Activated effector memory CD4-positive, alpha-beta T cell treated with Interleukin-2 at 50 U/mL for 16 hours (primary cell): Measurements from ENCODE around the gene HRNR.

Experiments
- DNase-seq: peaks from one replicate; pipeline ENCODE4 v3.0.0-alpha.2; 2020

The HRNR gene

DNA sequence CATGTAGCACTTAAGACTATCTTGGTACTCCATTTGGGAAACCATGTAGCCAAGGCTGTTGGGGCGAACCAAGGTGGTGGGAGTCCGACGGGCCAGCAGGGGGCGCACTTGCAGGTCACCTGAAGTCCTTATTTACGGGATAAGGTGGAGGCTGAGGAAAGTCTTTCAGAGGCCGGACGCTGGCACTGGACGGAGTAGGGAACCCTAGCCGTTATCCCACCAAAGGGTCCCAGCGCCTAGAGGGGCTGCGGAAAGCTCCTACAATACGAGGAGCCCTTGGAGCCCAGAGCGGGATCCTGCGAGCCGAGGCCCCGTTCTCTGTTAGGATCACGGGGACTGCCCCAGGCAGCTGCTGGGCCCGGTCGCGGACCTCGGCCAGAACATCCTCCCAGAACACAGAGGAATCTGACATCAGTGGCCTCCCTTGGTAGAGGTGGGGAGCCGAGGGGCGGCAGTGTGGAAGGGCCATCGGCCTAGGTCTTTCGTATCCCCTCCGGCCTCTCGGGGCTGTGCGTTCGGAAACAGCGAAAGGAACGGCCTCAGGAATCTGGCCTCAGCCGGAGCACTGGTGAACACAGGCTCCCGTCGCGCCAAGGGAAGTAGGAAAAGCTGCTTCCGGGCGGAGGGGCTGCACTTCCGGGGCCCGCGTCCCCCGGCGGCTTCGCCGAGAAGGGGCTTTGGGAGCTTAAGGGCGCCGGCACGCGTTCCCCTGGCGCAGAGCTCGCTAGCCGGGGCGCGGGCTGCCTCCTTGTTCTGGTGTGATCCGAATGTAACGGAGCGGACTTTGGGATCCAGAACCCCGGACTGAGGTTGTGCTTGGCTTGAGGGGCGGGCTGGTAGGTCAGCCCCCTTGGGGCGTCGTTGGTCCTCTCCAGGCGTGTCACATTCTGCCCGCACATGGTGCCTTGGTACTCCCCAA is 35.1 kb downstream of the HRNR start:
- peak; percentile 67 for DNase-seq

- no peak for DNase-seq
These were observed 37.3 kb downstream of the HRNR start for GRCh38 chr1:152186556-152187285.

- DNase-seq, result no peak
These were observed 38.2 kb downstream of the HRNR start for GRCh38 chr1:152185544-152186391.

- DNase-seq, result no peak
These were observed 41.0 kb downstream of the HRNR start for GRCh38 chr1:152182944-152183361.

DNA sequence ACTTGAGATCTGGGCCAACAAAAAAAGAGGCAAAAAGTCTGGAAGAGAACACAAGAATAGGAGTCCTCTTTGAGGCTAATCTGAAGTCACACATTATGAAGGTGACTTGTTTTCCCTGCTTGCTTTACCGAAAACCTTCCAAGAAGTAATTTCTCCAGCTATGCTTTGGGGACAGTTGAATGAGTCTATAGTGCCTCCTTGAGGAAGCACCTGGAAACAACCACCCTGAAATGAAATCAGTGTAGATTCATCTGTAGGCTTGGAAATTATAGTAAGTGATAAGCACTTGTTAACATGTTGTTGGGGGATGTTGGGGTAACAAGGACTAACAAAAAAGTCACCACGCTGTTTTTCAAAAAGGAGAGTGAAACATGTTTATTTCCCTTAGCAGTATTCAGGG is 41.6 kb downstream of the HRNR start:
- DNase-seq, result no peak

DNA sequence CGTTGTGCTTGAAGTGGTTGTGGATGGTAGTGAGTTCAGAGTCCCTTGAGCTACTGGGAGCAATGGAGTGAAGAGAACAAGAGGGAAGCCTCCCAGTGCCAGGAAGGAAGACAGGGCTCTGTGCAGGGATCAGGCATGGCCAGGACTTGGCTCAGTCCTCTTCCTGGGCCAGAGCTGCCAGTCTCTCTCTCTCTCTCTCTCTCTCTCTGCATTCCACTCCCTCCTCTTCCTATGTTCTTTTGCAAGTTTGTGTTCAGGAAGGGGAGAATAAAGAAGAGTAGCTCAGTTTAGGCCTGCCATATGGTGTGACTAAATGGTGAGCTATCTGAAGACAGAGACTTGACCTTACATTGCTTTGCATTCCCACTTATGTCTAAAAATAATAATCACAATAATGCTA is 44.4 kb downstream of the HRNR start:
- no peak for DNase-seq

DNA sequence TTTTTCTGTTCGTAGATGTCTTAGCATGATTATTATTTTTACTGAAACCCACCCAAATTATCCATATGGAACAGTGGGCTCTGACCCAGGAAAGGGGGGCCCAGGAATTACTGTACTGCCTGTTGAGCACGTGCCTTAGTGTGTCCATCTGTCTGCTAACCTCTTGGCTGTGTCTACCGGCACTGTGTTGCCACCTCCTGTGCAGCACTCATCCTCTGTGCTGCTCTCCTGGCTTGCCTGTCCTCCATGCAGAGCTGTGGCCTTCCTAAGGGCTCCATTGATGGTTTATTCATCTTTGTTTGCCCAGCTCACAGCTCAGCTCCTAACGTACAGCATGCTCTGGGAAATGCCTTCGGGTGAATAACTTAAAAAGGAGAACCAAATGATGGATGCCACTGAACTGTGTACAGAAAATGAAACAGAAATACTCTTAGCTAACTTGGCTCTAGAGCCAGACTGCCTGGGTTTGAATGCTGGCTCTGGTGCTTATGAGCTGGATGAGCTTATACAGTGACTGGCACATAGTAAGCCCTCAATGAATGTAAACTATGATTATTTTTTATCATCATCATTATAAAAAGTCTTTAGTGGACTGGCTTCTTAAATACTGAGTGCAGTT is 53.6 kb downstream of the HRNR start:
- DNase-seq, result no peak

GRCh38 chr1:152169366-152170025 is 54.5 kb downstream of the HRNR start:
- no peak for DNase-seq

- no peak for DNase-seq
These were observed 55.5 kb downstream of the HRNR start for GRCh38 chr1:152168535-152168868.

GRCh38 chr1:152167835-152168534 is 56.0 kb downstream of the HRNR start:
- no peak for DNase-seq

- DNase-seq, result no peak
These were observed 57.0 kb downstream of the HRNR start for GRCh38 chr1:152166966-152167365.

DNA sequence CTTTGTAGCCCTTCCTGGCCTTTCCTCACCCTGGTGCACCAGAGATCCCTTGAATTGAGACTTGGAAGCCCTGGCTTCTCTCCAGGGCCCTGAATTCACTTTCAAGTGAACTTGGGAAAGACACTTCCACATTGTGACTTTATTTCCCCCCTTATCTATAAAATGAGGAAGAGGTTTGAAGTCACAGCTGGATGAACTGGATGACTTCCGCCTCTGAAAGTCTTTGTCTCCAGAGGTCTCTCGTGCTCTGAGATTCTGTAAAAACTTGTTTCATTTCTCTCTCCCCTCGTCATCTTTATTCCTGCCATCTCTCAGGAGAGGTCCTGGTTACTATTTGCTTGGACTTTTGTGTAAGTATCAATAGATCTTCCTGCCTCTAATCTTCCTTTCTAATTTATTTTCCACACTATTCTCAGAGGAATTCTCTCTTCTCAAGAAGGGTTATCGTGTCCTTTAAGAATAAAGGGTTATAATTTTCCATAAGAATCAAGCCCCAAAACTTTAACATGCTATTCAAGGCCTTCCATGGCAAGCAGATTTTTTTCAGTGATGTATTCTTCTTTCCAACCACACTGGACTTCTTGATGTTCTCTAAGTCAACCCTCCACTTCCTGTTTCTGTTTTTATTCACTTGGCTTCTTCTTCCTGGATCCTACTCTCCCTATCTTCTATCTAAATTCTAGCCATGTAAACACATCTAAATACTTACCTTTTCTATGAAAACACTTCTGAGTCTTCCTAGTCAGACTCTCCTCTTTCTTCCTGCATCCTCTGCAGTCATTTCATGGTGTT is 58.5 kb downstream of the HRNR start:
- no peak for DNase-seq

- no peak for DNase-seq
These were observed 59.4 kb downstream of the HRNR start for GRCh38 chr1:152164517-152165136.

GRCh38 chr1:152162792-152163463 is 61.1 kb downstream of the HRNR start:
- DNase-seq, result no peak
